Stimulated activated CD4-positive, alpha-beta T cell treated with anti-CD3 and anti-CD28 coated beads, Interleukin-1b, Interleukin-23, amount 100 ng/mL, for 1 hour (primary cell): ENCODE data around the gene MYO10.
"Not testable (repeated sequence)": the region's sequence is repeated elsewhere in the genome, so short reads cannot be mapped to it uniquely, and the experiment has no call there.

Experiments used
- DNase-seq, 2 donors: peaks; one replicate each; pipeline ENCODE4 v3.0.0-alpha.2; 2020; ENCODE audit warnings: low read depth in 2 of 2

The MYO10 gene

DNA sequence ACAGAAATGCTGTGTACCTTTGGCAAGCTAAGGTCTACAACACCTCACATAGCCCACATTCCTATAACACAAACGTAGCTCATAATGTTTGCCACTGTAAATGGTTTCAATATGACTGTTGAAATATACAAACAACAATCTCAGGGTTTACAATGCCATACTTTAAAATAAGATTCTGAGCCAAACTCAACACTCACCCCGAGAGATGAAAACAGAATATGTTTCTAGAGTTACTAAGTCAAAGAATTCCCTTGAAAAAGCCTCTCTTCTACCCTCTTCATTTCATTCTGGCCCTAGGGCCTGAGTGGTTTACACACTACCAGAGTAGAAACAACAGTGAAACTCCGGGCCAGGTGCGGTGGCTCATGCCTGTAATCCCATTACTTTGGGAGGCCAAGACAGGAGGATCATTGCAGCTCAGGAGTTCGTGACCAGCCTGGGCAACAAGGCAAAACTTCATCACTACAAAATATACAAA is 72.6 kb downstream of the MYO10 start:
- no peak for DNase-seq

DNA sequence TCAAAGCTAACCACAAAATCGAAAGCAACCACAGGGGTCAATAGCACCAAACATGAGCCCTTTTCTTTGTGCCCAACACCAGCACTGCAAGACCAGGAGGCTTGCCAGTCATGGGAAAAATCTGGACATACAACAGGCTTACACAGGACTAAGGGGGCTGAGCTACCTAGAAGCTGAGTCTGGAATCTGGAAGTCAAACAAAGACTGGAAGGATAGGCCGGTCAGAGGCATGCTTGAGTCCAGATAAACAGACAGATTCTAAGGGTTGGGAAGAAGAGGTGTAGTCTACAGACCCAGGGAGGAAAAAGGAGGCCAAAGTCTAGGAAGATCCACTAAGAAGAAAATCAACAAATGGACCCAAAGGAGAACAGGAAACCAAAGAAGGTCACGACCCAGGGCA is 73.3 kb downstream of the MYO10 start:
- no peak for DNase-seq

DNA sequence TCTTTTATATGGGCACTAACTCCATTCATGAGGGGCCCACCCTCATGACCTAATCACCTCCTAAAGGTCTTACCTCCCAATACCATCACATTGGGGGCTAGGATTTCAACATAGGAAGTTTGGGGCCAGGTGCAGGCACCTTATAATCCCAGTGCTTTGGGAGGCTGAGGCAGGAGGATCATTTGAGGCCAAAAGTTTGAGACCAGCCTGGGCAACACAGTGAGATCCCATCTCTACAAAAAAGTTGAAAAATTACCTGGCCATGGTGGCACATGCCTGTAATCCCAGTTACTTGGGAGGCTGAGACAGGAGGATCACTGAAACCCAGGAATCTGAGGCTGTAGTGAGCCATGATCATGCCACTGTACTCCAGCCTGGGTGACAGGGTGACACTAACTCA is 76.7 kb downstream of the MYO10 start:
- DNase-seq: no peak

DNA sequence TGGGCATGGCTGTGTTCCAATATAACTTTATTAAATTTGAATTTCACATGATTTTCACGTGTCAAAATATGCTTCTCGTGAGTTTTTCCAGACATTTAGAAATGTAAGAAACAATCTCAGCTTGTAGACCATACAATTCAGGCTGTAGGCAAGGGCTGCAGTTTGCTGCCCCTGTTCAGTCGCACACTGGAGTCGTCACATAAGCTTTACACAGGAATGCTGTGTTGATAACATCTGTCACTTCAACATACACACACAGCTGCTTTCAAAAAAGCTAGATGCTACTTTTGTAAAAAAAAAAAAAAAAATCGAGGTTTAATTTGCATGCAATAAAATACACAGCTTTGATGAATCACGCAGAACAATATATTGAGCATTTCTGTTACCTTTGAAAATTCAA is 77.9 kb downstream of the MYO10 start:
- no peak for DNase-seq

DNA sequence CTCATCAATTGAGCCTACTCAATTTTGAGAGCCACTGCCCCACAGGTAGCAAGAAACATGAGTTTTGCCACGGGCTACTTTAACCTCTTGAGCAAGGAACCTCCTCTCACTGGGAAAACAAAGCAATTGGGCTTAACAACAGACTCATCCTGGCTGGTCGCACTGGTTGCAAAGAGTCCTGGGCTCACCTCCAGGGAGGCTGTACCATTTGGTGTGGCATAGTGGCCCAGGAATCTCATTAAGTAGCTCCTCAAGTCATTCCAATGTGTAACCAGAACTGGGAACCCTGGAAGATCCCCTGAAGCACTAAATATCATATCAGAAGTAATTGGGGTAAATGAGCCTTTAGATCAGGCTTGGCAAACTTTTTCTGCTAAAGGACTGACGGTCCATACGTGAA is 78.5 kb downstream of the MYO10 start:
- DNase-seq: no peak

DNA sequence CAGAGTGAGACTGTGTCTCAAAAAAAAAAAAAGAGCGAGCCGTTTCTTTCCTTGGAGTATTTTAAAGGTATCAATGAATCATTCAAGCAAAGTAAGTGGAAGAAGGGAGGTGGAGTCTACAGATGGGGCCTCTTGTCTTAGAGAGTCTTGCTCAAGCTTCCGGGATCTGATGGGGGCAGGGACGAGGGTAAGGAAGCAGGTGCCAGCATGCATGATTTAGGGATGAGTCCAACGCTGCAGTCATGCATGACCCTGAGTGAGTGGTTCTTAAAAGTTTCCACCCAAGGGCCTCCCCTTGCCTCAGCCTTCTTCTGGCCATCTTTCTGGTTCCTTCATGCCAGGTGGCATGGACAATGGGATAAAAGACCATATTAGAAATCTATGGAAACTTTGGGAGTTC is 79.6 kb downstream of the MYO10 start:
- DNase-seq: no peak

DNA sequence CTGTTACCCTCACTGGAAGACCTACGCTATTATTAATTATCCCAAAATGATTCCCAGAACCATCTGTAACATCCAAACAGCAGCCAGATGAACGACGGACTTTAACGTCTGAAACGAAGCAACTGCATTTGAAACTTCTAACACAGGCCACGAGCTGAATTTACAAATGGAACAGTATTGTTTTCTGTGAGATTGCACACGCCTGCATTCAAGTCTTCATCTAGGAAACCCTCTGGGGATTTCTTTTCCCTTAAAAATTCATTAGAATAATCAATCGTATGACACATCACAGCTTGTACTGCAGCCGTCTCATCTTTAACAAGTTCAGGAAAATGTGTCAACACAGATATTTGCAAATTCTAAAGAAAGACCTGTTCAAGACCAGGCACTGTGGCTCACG is 80.2 kb downstream of the MYO10 start:
- no peak for DNase-seq

DNA sequence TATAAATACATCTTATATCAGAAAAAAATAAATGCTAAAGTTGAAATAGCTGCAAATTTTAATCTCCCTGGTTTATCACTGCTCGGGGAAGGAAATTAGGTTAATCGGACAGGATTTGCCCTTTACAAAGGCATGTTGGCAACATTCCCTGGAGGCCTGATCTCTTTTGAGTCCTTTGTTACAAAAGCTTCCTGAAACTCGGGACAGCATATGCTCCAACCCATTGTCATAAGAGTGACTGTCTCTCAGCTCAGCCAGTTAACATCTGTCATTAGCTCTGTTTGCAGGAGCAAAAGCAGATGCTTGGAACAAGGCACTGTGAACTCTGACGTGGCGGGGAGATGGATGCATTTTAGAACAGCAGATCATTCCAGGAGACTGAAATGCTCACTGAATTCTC is 80.6 kb downstream of the MYO10 start:
- no peak for DNase-seq

DNA sequence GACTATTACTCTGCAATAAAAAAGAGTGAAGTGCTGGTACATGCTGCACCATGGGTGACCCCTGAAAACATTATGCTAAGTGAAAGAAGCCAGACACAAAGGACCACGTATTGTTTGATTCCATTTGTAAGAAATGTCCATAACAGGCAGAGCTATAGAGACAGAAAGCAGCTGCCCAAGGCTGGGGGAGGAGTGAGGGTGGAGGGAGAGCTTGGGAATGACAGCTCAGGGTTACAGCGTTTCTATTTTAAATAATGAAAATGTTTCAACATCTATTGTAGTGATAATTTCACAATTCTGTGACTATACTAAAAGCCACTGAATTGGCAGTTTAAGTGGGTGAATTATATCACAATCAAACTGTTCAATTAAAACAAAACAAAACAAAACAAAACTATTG is 81.7 kb downstream of the MYO10 start:
- DNase-seq: no peak

DNA sequence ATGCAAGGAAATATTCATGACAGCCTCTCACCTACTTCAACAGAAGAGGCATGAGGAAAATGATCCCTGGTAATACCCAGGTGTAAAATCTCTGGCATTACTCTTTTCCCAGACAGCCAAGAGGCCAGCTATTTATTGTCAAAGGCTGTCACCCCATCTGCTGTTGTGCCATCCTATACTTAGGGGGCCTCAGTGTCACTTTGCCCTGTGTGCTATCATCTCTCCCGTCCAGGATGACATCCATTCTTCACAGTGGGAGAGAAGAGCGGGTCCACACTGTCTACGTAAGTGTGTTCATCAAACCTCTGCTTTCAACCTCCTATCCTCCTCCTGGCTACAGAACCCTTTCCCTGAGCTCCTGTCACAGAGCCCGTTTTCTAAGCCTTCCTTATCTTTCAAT is 82.6 kb downstream of the MYO10 start:
- DNase-seq: no peak

DNA sequence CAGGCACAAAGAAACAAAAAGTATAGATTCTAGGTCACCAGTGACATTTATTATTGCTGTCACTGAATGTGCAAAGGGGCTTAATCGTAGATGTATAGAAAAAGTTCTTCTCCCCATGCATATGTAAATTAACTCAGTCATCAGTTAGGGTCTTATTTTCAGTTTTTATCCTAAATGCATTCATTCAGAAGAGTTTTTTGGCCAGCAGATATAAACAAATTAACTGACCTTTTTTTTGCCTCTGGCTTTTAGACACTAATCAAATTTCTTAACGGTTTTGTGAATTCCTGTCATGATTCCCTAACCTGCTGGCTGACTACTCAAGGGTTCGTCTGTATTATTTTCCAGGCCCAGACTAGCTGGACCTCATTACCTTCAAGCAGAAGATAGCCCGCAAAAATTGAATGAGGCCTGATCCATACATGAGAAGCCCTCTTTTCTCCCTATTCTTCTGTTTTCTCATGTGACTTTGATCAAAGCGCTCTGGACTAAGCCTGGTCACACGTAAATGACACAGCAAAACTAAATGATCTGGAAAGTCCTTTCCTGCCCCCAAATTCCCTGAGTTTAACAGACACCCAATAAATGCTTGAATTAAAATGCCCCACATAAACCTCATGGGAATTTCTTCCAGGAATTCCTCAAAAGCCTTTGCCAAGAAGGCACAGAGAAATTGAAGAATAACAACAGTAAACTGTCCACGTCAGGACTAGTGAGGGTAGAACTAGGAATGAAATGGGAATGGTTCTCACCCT is 83.7 kb downstream of the MYO10 start:
- no peak for DNase-seq

DNA sequence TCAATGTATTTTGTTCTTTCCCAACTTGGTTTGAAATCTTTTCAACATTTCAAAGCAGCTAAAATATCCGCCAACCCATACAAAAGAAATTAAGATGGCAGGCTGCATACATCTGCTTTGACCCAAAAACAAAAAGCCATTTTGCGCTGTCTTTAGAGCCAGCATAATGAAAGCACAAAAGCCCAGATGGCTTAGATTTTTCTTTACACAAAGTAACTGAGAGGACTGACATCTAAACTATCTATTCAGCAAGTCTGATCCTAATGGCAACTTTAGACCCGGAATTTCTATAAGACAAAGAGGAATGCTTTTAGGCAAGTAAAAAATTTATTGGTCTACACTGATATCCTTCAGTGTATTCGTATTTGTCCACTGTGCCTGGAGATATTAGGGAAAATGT is 86.3 kb downstream of the MYO10 start:
- no peak for DNase-seq

DNA sequence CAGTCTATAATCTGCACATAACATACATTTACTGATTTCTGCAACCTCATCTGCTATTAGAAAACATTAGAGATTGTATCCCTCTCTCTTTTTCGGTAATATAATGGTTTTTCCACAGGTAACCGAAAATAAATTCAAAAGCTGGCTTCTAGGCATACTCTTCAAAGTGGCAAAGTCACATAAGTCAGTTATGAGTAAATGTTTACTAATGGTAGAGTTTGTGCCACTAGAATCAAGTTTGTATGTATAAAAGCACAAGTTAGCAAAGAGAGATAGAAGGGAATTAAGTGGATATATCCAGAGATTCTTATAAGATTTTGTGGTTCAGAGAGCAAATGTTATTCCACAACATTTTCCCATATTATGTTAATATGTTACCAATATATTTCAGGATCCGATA is 86.9 kb downstream of the MYO10 start:
- no peak for DNase-seq

DNA sequence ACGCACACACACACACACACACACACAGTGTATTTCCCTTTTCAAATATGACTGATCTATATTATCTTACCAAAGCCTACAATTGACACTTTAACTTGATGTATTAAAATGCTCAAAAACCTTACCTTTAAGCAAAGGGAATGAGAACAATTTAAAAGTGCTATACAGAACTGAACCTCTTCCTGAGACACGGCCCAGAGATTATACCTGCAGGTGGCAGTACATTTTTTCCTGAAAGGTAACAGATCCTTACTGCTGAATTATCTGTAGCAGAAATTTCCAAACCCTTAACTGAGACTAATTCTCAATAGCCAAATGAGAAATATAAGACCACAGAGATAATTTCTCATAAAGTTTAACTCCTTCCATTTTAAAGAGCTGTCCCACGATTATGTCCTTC is 91.1 kb downstream of the MYO10 start:
- no peak for DNase-seq

DNA sequence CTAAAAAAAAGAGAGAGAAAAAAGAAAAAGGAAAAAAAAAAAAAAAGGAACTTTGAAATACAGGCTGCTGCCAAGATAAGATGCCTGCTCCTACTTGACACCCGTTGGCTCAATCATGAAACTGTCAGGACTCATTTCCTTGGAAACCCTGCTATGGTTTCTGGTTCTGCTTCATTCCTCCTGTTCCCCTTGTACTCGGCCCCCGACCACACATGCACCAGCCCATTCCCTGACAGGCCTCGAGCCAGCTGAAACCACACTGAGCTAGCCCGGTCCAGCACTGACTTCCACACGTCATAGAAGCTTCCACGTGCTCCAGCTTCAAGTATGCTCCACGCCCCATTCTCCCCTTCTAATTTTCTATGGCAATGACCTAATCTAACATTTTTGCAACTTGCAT is 93.2 kb downstream of the MYO10 start:
- DNase-seq: no peak

DNA sequence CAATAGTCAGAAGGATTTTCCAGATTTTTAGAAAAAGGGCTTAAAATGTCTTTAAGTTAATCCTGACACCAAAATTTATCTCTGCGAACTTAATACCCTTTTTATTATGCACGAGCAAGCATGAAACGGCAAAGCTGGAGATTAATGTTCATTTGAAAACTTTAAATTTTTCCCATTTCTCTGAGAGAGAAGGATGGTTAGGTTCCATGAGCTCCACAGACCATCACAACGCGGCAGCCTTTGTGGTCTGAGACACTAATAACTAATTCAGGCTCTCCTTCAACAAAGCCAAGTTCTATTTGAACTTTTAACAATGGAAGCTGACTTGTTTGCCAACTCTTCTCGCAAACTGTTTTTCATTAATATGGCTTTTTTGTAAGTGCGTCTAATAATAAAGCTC is 94.7 kb downstream of the MYO10 start:
- DNase-seq: no peak

DNA sequence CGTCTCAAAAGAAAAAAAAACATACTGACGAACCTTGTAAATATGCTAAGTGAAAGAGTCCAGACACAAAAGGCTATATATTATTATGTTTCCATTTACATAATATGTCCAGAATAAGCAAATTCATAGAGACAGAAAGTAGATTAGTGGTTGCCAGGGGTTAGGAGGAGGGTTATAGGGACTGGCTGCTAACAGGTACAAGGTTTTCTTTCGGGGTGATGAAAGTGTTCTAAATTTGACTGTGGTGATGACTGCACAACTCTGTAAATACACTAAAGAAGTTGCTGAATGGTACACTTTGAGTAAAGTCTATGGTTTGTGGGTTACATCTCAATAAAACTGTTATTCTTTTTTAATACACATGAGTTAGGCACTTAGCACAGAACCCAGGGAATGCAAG is 98.8 kb downstream of the MYO10 start:
- DNase-seq: no peak

DNA sequence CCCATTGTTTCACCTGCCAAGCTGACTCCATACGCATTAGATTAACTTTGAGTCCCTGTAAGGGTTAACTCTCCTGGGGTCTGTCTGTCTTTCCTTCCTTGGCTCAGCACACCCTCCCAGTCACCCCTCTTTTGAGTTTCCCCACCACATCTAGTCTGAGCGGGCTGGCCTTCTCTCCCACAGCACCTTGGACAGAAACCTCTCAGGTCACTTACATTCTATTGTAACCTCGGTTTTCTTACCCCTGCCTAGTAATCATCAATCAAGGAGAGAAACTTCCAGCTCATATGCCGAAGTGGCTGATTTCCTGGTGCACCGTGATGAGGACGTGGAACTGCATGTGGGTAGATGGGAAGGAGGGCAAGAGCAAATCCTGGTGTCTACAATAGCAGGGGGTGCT is 102.1 kb downstream of the MYO10 start:
- no peak for DNase-seq

DNA sequence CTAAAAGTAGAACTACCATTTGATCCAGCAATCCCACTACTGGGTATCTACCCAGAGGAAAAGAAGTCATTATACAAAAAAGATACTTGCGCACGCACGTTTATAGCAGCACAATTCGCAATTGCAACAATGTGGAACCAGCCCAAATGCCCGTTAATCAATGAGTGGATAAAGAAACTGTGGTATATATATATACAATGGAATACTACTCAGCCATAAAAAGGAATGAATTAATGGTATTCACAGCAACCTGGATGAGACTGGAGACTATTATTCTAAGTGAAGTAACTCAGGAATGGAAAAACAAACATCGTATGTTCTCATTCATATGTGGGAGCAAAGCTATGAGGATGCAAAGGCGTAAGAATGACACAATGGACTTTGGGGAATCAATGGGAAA is 104.8 kb downstream of the MYO10 start:
- not testable (repeated sequence) for DNase-seq

DNA sequence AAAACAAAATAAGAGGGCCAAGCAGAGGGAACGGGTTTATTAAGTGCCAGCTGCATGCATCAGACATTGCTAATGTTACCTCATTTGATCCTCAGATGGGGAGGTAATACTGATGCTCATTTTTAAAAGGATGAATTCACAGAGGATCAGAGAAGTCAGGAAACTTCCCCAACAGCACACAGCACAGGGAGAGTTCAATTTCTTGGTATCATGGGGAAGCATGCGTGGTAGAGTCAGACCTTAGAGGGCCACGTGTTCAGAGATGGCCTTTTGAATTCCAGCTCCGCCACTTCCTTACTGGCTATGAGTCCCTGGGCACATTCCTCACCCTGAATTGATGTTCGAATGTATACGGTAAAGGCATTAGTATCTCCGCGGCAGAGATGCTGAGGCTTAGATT is 108.3 kb downstream of the MYO10 start:
- DNase-seq: no peak

DNA sequence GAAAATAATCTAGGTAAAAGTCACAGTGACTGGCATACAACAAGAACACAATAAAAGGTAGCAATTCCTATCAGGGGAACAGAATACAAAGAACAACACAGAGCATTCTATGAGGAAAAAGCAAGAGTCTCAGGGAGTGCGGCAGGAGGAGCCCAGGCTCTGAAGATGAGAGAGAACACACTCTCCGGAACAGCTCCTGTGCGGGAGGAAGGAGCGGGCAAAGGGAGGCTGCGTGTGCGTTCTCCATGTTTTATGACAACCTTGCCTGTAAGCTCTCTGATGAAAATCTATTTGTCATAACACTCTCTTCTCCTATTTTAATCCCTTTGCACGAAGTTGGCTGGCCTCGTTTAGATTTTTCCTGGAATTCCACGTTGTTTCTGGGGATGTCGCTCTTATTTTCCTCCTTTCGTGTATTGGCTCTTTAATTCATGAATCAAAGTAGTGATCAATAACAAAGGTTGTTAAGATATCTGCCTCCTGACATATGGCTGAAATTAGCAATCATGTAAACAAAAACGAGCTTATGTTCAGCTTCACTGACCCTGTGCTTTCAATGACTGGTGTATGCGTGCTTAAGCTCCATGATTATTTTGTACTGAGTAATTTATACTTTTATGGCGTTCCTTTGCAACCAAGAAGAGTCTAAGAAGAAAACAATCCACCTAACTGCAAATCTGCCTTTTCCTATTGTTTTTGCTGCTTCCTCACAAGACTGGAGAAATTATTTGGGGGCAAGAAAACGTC is 109.5 kb downstream of the MYO10 start:
- no peak for DNase-seq

DNA sequence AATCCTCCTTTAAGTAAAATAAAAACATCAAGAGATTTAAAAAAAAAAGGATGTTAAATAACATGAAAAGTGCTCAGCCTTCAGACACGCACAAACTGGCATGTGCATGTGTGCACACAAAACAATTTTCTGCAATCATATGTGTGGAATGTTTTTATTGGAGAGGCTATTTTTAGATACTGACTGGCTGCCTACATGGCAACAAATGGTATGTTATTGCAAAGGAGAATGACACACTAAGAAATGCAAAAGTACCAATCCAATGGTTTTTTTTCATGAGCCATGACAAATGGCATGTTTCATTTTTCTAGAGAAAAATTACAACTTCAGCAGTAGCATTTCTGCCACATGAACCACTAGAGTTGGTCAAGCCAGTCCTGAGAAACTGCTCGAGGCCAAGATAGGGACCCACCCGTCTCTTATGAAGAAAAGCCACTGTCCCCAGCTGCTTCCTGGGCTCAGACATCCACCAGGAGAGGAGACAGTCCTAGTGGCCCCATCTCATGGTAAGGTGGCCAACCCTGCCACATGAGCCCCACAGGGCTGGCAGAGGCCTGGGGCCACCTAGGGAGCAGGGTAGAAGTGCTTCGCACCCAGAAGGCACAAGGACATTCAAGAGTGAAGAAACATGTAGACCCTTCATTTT is 116.4 kb downstream of the MYO10 start:
- DNase-seq: no peak

DNA sequence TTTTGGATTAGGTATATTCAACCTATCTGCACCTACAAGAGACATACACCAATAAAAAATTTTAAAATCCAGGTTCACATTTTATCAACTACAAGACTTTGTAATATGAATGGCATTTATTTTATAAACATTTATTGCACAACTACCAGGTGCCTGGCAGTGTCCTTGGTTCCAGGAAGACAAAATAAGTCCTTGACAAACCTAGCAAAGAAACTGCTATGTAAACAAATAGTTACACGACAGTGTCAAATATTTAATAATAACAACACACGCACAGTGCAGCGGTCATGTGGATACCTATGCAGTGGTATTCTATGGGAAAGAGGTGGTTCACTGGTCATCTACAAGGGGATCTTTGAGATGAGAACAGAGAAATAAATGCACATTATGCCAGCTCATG is 120.7 kb downstream of the MYO10 start:
- no peak for DNase-seq
